HG03045 (cell line): ENCODE measurements around the gene S100G.

Source experiments
- ATAC-seq: cut with Tn5 transposase; IDR thresholded peaks from one replicate; pipeline ENCODE4 v1.9.1; 2021; ENCODE audit warnings: mild to moderate bottlenecking, moderate library complexity; ENCODE audit not compliant: unreplicated experiment

Gene S100G

GRCh38 chrX:16646366-16647138, 3.4 kb upstream of the S100G start:
- no peak for ATAC-seq

GRCh38 chrX:16651391-16652024, 1.6 kb downstream of the S100G start:
- no peak for ATAC-seq

GRCh38 chrX:16653424-16653823, 3.5 kb downstream of the S100G start:
- ATAC-seq: no peak

GRCh38 chrX:16654093-16654492, 4.1 kb downstream of the S100G start:
- ATAC-seq: no peak

- ATAC-seq: no peak
These were observed 8.3 kb downstream of the S100G start for GRCh38 chrX:16658284-16658683.

GRCh38 chrX:16659321-16659720, 9.4 kb downstream of the S100G start:
- no peak for ATAC-seq

GRCh38 chrX:16661495-16661894, 11.5 kb downstream of the S100G start:
- no peak for ATAC-seq

GRCh38 chrX:16662402-16662801, 12.4 kb downstream of the S100G start:
- no peak for ATAC-seq

GRCh38 chrX:16664074-16664473, 14.1 kb downstream of the S100G start:
- no peak for ATAC-seq

GRCh38 chrX:16664626-16665025, 14.7 kb downstream of the S100G start:
- ATAC-seq: no peak

GRCh38 chrX:16665089-16665488, 15.1 kb downstream of the S100G start:
- no peak for ATAC-seq

- no peak for ATAC-seq
These were observed 16.6 kb downstream of the S100G start for GRCh38 chrX:16666541-16666940.

- no peak for ATAC-seq
These were observed 21.0 kb downstream of the S100G start for GRCh38 chrX:16671005-16671404.

GRCh38 chrX:16678689-16679088, 28.7 kb downstream of the S100G start:
- no peak for ATAC-seq

- no peak for ATAC-seq
These were observed 33.2 kb downstream of the S100G start for GRCh38 chrX:16683007-16683664.

GRCh38 chrX:16687514-16687913, 37.6 kb downstream of the S100G start:
- no peak for ATAC-seq

GRCh38 chrX:16695079-16695676, 45.2 kb downstream of the S100G start:
- ATAC-seq: no peak

- no peak for ATAC-seq
These were observed 47.0 kb downstream of the S100G start for GRCh38 chrX:16696956-16697355.

GRCh38 chrX:16699389-16699788, 49.4 kb downstream of the S100G start:
- no peak for ATAC-seq

GRCh38 chrX:16700734-16701133, 50.8 kb downstream of the S100G start:
- ATAC-seq: no peak

- ATAC-seq: no peak
These were observed 53.0 kb downstream of the S100G start for GRCh38 chrX:16702700-16703599.
